Transverse colon (tissue), 4 donors: ENCODE results near the gene INKA2.

Experiments used
- POLR2A ChIP-seq: fragments of 450-650 bp; IDR thresholded peaks from one replicate; pipeline ENCODE4 v1.6.1; 2016; ENCODE audit warnings: antibody characterized with exemption, mild to moderate bottlenecking, moderate library complexity
- POLR2AphosphoS5 ChIP-seq, 3 donors: sonication (generic); formaldehyde crosslinking; IDR thresholded peaks; one replicate each; pipeline ENCODE4 v1.6.1; 2016; ENCODE audit warnings: antibody characterized with exemption in 3 of 3
- TF ChIP-seq, protein P1 (sequence below), 5 experiments: fragments of 200-600 bp in 3 of 5; fragments of 450-650 bp in 2 of 5; sonication (generic) in 3 of 5; IDR thresholded peaks; 1 replicate in 2 of 5; 2 replicates in 3 of 5; pipeline ENCODE4 v1.5.1; 2016 to 2017; ENCODE audit warnings: antibody characterized with exemption in 5 of 5, inconsistent platforms in 3 of 5, mild to moderate bottlenecking in 2 of 5, moderate library complexity in 1 of 5

DNA sequence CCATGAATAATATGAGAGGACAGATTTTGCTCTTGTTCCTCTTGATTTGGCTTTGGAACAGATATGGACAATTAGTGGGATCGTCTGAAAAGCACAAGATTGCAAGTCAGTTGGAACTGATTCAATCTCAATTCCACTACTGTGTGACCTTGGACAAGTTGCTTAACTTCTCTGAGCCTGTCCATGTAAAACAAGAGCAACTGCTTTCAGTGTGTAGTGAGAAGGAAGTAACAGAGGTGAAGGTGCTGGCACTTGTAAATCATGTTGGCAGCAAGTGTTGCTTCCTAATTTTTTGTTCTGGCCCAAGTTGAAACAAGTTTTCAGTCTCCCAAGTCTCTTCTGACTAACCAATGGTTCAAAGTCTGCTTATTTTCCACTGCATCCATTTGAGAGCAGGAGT is 15.3 kb downstream of the INKA2 start:
- TF ChIP-seq POLR2A (no peak), POLR2AphosphoS5 (IDR thresholded peaks at IDR 0.05) (no peak)
- TF ChIP-seq, protein P1, sequence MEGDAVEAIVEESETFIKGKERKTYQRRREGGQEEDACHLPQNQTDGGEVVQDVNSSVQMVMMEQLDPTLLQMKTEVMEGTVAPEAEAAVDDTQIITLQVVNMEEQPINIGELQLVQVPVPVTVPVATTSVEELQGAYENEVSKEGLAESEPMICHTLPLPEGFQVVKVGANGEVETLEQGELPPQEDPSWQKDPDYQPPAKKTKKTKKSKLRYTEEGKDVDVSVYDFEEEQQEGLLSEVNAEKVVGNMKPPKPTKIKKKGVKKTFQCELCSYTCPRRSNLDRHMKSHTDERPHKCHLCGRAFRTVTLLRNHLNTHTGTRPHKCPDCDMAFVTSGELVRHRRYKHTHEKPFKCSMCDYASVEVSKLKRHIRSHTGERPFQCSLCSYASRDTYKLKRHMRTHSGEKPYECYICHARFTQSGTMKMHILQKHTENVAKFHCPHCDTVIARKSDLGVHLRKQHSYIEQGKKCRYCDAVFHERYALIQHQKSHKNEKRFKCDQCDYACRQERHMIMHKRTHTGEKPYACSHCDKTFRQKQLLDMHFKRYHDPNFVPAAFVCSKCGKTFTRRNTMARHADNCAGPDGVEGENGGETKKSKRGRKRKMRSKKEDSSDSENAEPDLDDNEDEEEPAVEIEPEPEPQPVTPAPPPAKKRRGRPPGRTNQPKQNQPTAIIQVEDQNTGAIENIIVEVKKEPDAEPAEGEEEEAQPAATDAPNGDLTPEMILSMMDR (IDR thresholded peaks at IDR 0.05): no peak
